Natural killer cell (primary cell): ENCODE data around the gene SRP14. TPM values are rescaled to one million over a fixed set of nuclear protein-coding genes. Genes with fewer than 3 reads are reported as not detected.

Experiments
- ATAC-seq, 3 donors: fragments of 150-1000 bp in 2 of 3; fragments of 200-7000 bp in 1 of 3; cut with Tn5 transposase; 1 replicate in 1 of 3; 2 replicates in 2 of 3; pipeline ENCODE4 v1.10.0; 2021; ENCODE audit warnings: mild to moderate bottlenecking in 2 of 3, moderate library complexity in 2 of 3
- DNase-seq, 2 donors: peaks; one replicate each; pipeline versions ENCODE4 v3.0.0 to v3.0.0-alpha.2; 2013 to 2021; ENCODE audit warnings: mixed read lengths in 1 of 2
- H3K27ac ChIP-seq: one replicate; pipeline ENCODE4 v1.5.1; 2013; ENCODE audit warnings: mild to moderate bottlenecking, low read length
- H3K27me3 ChIP-seq: one replicate; pipeline ENCODE4 v1.6.1; 2013; ENCODE audit warnings: low read length; ENCODE audit not compliant: control insufficient read depth, insufficient read depth
- H3K36me3 ChIP-seq: one replicate; pipeline ENCODE4 v1.6.1; 2013; ENCODE audit warnings: low read length; ENCODE audit not compliant: control insufficient read depth, insufficient read depth
- H3K4me1 ChIP-seq: one replicate; pipeline ENCODE4 v1.6.1; 2013; ENCODE audit warnings: low read length; ENCODE audit not compliant: control insufficient read depth, insufficient read depth
- H3K4me3 ChIP-seq: one replicate; pipeline ENCODE4 v1.5.1; 2013; ENCODE audit warnings: low read length
- H3K9me3 ChIP-seq: one replicate; pipeline ENCODE4 v1.6.1; 2013; ENCODE audit warnings: low read length; ENCODE audit not compliant: control insufficient read depth, insufficient read depth
- H3K27ac Mint-ChIP-seq, 2 donors: one replicate each; pipeline ENCODE4 v1.8.0; 2022; ENCODE audit warnings: mild to moderate bottlenecking in 2 of 2, mixed read lengths in 2 of 2, moderate library complexity in 1 of 2
- H3K27me3 Mint-ChIP-seq, 2 donors: one replicate each; pipeline ENCODE4 v1.8.0; 2022; ENCODE audit warnings: low read depth in 2 of 2, mixed read lengths in 2 of 2
- H3K36me3 Mint-ChIP-seq: one replicate; pipeline ENCODE4 v1.8.0; 2022; ENCODE audit warnings: mixed read lengths
- H3K4me1 Mint-ChIP-seq, 2 donors: one replicate each; pipeline ENCODE4 v1.8.0; 2022; ENCODE audit warnings: mixed read lengths in 2 of 2
- H3K4me3 Mint-ChIP-seq: one replicate; pipeline ENCODE4 v1.8.0; 2022; ENCODE audit warnings: mild to moderate bottlenecking, moderate library complexity, mixed read lengths
- H3K9me3 Mint-ChIP-seq, 2 donors: one replicate each; pipeline ENCODE4 v1.8.0; 2022; ENCODE audit warnings: mixed read lengths in 2 of 2
- WGBS: methylation state at CpG from one replicate; pipeline ENCODE4 v1.1.7; 2013; ENCODE audit warnings: missing lambda C conversion rate; ENCODE audit not compliant: insufficient coverage; 5-methylcytosine and 5-hydroxymethylcytosine counted together
- intact Hi-C: fragments of 100-400 bp; cut with micrococcal nuclease; formaldehyde crosslinking; loops from one replicate; pipeline ENCODE4 v1.14.2; 2022
- total RNA-seq, 4 donors: library from RNA; stranded (reverse); fragments of 120-200 nt in 1 of 4; gene quantifications; one replicate each; pipeline versions ENCODE4 v1.2.3 to v1.2.4, GENCODE V29; 2013 to 2022
- TF ChIP-seq, protein P1 (sequence below): fragments of 200-600 bp; IDR thresholded peaks from one replicate; pipeline ENCODE4 v1.8.0; 2022; ENCODE audit warnings: antibody characterized with exemption

Gene SRP14
- total RNA-seq, 3 donors from 2014 or later (not counting 1 experiment from before 2014, with no cell fraction given): 126 to 143 (median 127) TPM

DNA sequence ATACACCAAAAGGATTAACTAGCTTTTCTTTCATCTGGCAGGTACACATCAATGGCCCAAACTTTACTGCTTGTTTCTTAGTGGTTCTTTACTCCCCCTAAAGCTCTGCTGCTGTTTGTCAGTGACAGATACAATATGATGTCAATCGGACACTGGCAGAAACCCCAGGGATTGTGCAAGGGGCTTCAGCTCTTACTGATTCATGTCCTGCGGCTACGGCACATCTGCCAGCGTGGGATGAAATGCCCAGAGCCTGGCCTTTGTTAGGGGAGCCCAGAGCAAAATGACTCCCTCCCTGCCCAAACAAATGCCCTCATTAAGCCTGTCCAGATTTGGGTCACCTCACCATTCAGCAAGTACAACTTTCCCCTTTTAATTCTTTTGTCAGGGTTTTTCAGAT is 28.3 kb downstream of the SRP14 start:
- no peak overlapping the region for H3K4me3 Mint-ChIP-seq
- 94% methylated on average over 4 of the region's 4 CpGs for WGBS
- ATAC-seq: no peak

DNA sequence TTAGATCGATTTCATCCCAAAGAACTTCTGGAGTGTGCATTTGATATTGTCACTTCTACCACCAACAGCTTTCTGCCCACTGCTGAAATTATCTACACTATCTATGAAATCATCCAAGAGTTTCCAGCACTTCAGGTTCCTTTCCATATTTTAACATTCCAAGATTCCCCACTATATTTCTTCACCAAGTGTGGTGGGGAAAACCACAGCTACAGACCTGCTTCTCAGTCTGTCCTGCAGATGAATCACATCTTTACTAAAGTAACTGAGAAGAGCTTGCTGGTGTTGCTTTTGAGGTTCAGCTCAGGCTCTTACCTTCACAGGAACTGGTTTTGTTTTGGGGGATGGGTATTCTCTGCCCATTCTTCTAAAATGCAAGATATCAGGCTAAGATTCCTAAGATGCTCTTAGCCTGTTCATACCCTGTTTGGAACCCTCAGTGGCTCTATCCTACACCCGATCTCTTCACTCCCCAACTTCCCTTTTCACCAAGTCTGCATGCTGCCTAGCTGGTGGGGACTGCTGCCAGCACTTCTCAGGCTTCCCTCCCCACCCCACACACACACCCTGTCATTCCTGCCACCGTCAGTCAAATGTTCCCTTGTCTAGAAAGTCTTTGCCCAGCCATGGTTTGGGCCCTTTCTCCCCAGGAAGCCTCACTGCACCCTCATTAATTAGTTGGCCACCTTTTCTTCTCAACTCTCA is 30.8 kb downstream of the SRP14 start:
- Histone ChIP-seq H3K9me3 (no peaks in the 10 kb centered on the region), H3K4me3 (no peak overlapping the region), H3K4me1 (no peaks in the 10 kb centered on the region), H3K27me3 (no peaks in the 10 kb centered on the region), H3K27ac (no peak overlapping the region), H3K36me3 (peaks cover 44% of the 10 kb centered on the region)
- 83% methylated on average over 3 of the region's 3 CpGs for WGBS
- Mint-ChIP-seq H3K4me1 (no peaks in the 10 kb centered on the region), H3K4me3 (no peak overlapping the region), H3K36me3 (peaks cover 24% of the 10 kb centered on the region), H3K9me3 (no peaks in the 10 kb centered on the region), H3K27me3 (no peaks in the 10 kb centered on the region), H3K27ac (no peak overlapping the region)
- TF ChIP-seq, protein P1, sequence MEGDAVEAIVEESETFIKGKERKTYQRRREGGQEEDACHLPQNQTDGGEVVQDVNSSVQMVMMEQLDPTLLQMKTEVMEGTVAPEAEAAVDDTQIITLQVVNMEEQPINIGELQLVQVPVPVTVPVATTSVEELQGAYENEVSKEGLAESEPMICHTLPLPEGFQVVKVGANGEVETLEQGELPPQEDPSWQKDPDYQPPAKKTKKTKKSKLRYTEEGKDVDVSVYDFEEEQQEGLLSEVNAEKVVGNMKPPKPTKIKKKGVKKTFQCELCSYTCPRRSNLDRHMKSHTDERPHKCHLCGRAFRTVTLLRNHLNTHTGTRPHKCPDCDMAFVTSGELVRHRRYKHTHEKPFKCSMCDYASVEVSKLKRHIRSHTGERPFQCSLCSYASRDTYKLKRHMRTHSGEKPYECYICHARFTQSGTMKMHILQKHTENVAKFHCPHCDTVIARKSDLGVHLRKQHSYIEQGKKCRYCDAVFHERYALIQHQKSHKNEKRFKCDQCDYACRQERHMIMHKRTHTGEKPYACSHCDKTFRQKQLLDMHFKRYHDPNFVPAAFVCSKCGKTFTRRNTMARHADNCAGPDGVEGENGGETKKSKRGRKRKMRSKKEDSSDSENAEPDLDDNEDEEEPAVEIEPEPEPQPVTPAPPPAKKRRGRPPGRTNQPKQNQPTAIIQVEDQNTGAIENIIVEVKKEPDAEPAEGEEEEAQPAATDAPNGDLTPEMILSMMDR: no peak
- DNase-seq (no peak), ATAC-seq (no peak)
- intact Hi-C loops: no loop called here

More for the DNA sequence above, 28.3 kb downstream of the SRP14 start:
- intact Hi-C loops: no loop called here
- peaks cover 5% of the 10 kb centered on the region for H3K9me3 ChIP-seq
- H3K27me3 Mint-ChIP-seq: no peaks in the 10 kb centered on the region
- peaks cover 37% of the 10 kb centered on the region for H3K36me3 ChIP-seq
- no peak overlapping the region for H3K27ac Mint-ChIP-seq
- no peak for DNase-seq
- no peaks in the 10 kb centered on the region for H3K27me3 ChIP-seq
- no peaks in the 10 kb centered on the region for H3K4me1 ChIP-seq
- TF ChIP-seq, protein P1: no peak
- H3K4me3 ChIP-seq: no peak overlapping the region
- no peak overlapping the region for H3K27ac ChIP-seq
- H3K4me1 Mint-ChIP-seq: no peaks in the 10 kb centered on the region
- H3K9me3 Mint-ChIP-seq: no peaks in the 10 kb centered on the region
- H3K36me3 Mint-ChIP-seq: peaks cover 26% of the 10 kb centered on the region

DNA sequence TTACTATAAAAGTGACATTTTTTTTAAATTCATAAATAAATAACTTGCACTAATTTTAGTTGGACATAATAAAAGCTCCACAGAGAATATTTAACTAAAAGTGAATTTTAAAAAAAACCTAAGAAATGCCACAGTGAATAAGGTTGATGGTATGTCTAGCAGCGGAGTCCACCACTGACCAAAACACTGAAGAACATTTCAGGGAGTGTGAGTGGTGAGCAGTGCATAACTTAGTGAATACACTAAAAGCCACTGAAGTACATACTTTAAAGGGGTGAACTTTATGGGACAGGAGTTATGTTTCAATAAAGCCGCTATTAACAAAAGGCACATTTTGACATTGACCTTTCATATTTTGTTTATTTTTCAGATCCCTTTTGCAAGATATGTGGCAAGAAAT is 32.3 kb downstream of the SRP14 start:
- intact Hi-C loops: no loop called here
- DNase-seq (no peak), ATAC-seq (no peak)
- TF ChIP-seq, protein P1: no peak
- Histone ChIP-seq H3K9me3 (no peaks in the 10 kb centered on the region), H3K36me3 (peaks cover 37% of the 10 kb centered on the region), H3K4me1 (no peaks in the 10 kb centered on the region), H3K27ac (no peak overlapping the region), H3K27me3 (no peaks in the 10 kb centered on the region), H3K4me3 (no peak overlapping the region)
- Mint-ChIP-seq H3K4me3 (no peak overlapping the region), H3K9me3 (no peaks in the 10 kb centered on the region), H3K27me3 (no peaks in the 10 kb centered on the region), H3K4me1 (no peaks in the 10 kb centered on the region), H3K36me3 (peaks cover 17% of the 10 kb centered on the region), H3K27ac (no peak overlapping the region)
- WGBS: 100% methylated on average over 1 of the region's 2 CpGs

DNA sequence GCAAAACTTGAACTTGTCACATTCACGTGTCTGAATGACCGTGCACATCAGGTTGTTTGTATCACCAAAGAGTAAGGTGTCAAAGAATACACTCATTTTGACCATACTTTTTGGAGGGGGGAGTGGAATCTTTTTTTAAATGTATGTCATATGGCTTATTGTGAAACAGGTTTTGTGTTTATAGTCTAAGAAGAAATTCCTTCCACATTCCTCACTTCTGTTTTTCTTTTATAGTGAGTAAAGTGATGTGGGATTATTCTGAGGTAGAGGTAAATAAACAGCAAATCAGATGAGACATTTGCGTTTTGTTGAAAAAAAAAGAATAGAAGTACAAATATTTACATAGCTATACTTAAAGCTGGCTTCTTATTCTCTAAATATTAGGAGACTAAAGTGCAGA is 33.0 kb downstream of the SRP14 start:
- no peaks in the 10 kb centered on the region for H3K27me3 ChIP-seq
- no peak overlapping the region for H3K27ac ChIP-seq
- peaks cover 17% of the 10 kb centered on the region for H3K36me3 Mint-ChIP-seq
- no peaks in the 10 kb centered on the region for H3K4me1 ChIP-seq
- no peak overlapping the region for H3K27ac Mint-ChIP-seq
- no peaks in the 10 kb centered on the region for H3K9me3 Mint-ChIP-seq
- 94% methylated on average over 2 of the region's 3 CpGs for WGBS
- no peaks in the 10 kb centered on the region for H3K27me3 Mint-ChIP-seq
- no peaks in the 10 kb centered on the region for H3K4me1 Mint-ChIP-seq
- TF ChIP-seq, protein P1: no peak
- intact Hi-C loops: no loop called here
- DNase-seq (no peak), ATAC-seq (no peak)
- H3K9me3 ChIP-seq: no peaks in the 10 kb centered on the region
- peaks cover 37% of the 10 kb centered on the region for H3K36me3 ChIP-seq
- no peak overlapping the region for H3K4me3 Mint-ChIP-seq
- no peak overlapping the region for H3K4me3 ChIP-seq
